ENCODE data around the gene IGSF11.
"Not testable (repeated sequence)": the region's sequence is repeated elsewhere in the genome, so short reads cannot be mapped to it uniquely, and the experiment has no call there.

IGSF11 gene

GRCh38 chr3:119034256-119035013, at the start of gene IGSF11:
Gene IGSF11, minus strand, starts transcription at chr3:119034846. Its CDS starts 264 bp downstream, at chr3:119034582.
- peak; percentile 52 for DNase-seq (ENCODE audit: low read depth)

GRCh38 chr3:119080364-119080763, 45.7 kb upstream of the IGSF11 start:
- no peak for DNase-seq (ENCODE audit: low read depth)

- DNase-seq (ENCODE audit: low read depth) = no peak
Measured at GRCh38 chr3:119073258-119074001, 38.8 kb upstream of the IGSF11 start.

- not testable (repeated sequence) for DNase-seq (ENCODE audit: low read depth)
Measured at GRCh38 chr3:119072451-119072850, 37.8 kb upstream of the IGSF11 start.

DNA sequence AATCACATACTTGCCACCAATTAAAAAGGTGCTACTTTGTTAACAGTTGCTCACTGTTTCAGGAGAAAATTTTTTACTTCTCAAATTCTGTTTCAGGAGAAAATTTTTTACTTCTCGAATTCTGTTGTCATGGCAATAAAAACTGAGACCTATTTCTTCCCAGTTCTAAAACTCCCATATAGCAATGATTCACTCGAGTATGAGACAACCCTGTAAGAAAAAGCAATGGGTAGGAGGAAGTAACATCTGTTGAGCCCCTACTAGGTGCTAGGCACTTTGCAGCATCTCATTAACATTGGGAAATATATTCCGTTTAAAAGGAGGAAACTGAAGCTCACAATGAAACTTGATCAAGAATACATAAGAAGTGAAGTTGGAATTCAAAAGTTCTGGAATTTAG, 35.1 kb upstream of the IGSF11 start:
- DNase-seq (ENCODE audit: low read depth) = no peak

GRCh38 chr3:119063471-119063870, 28.8 kb upstream of the IGSF11 start:
- DNase-seq (ENCODE audit: low read depth) = no peak

DNA sequence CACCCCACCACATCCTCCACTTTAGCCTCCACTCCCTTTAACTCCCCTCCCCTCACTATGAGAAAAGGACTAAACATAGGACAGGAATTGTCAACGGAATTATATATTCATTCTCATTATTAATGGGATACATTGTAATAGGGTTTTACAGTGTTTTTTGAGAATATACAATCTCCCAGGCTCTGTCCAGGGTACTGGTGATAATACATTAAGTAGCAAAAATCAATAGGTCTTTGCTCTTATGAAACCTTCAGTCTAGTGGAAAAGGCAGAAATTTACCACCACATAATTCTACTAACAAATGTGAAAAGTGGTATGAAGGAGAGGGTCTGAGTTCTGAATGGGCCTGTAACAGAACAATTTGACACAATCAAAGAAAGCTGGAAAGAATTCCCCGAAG, 28.2 kb upstream of the IGSF11 start:
- DNase-seq (ENCODE audit: low read depth) = no peak

GRCh38 chr3:119044593-119044992, 9.9 kb upstream of the IGSF11 start:
- DNase-seq (ENCODE audit: low read depth) = no peak

GRCh38 chr3:119042162-119042561, 7.5 kb upstream of the IGSF11 start:
- DNase-seq (ENCODE audit: low read depth) = no peak

DNA sequence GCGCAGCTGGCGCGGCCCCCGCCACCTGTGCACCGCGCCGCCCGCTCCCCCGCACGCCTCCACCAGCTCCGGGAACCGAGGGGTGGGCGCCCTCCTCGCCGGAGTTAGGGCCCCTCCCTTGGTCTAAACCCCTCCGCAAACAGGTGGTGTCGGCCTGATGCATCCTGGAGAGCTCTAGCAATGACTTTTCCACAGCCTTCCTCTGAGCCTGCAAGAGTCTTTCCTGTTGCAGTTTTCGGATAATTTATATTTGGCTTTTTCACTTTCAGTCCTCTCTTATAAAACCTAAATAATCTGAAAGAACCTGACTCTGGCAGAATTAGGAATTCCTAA, 334 bp upstream of the IGSF11 start:
- DNase-seq (ENCODE audit: low read depth) = no peak

DNA sequence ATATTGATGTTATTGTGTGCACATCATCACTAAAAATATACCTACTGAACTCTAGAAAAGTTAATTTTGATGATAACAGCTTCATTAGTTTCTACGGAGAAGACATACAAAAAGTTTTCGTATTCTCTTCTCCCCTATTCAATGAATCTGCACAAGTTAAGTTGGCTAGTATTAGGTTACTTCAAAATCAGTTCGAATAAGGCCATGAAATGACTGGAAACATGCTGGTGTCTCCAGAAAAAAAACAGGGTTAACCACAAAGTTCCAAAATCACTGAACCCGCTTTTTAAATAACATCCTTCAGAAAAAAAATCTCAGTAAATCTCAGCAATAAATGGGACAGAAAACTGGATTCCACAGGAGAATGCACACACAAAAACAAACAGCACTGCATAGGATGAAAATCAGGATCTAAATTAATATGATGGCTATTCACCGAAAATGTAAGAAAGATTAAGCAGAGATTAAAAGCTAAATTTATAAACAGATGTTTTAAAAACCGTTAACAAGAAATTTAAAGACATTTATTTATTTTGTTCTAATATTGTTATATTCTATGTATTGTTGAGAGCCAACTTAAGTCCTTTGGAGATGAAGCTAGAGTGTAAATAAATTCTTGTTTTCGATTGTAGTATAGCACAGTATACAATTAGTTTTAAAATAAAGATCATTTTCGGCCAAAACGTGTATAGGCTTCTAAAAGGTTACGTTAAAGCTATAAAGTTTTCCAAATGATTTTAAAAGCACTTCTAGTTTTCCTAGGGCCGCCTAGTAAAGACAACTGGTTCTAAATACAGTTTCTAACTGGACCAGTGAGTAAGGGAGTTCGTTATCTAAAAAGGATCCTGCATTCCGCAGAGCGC, 1.0 kb downstream of the IGSF11 start:
- no peak for DNase-seq (ENCODE audit: low read depth)

DNA sequence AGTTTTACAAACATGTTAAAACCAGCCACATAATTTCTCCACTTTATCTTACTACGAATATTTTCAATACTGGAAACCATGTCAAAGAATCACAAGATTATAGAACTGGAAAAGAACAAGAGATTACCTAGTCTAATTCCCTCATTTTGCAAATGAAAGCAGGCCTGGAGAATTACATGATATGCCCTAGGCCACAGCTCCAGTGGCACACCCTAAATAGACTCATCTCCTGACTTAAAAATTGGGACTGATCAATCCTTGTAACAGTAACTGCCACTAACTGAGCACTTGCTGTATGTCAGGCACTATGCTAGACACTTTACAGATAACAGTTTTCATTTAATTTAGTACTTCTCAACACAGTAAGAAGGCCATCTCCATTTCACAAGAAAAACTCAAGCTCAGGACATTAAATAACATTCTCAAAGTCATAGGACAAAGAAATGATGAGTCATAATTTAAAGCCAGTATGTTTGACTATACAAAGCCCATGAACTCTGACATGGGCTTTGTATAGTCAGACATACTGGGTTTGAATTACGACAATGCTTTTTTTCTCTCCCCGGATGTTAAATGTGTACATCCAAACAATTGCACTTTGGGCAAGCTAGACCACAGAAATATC, 9.4 kb downstream of the IGSF11 start:
- DNase-seq (ENCODE audit: low read depth) = no peak

GRCh38 chr3:119019767-119020518, 14.7 kb downstream of the IGSF11 start:
- no peak for DNase-seq (ENCODE audit: low read depth)

GRCh38 chr3:119018690-119019463, 15.8 kb downstream of the IGSF11 start:
- DNase-seq (ENCODE audit: low read depth) = no peak

- DNase-seq (ENCODE audit: low read depth) = no peak
Measured at GRCh38 chr3:119015942-119016341, 18.7 kb downstream of the IGSF11 start.

- DNase-seq (ENCODE audit: low read depth) = no peak
Measured at GRCh38 chr3:119013951-119014350, 20.7 kb downstream of the IGSF11 start.

DNA sequence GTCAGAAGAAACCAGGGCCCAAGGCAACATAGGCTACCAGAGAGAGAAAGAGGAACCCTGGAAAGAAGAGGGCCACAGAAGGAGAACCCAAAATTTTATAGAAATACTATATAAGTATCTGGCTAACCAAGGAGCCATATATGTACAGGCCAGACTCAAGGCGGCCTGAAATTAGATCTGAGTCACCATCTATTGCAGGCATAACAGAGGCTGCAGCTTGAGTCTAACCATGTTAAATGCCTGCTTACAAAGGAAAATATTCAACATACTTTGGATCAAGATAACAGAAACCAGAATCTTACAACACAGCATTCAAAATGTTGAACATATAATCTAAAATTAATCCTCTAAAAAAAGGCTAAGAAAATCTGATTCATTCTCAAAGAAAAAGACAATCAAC, 23.1 kb downstream of the IGSF11 start:
- no peak for DNase-seq (ENCODE audit: low read depth)

DNA sequence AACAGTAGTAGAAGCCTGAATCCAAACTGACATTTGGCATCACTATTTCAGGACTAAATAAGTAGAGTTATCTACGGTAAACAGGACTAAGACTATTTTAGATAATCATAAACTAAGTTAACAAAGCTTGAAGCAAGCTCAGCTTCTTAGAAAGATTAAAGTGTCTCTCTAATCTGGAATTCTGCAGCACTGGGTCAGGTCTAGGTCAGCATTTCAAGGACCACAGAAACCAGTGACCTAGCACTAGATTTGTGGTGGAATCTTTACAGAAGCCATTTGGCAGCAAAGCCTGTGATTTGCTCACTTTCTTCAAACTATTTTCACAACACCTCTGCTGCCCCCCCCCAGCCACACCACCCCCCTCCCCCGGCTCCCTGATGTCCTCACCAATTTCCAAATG, 37.5 kb downstream of the IGSF11 start:
- DNase-seq (ENCODE audit: low read depth) = no peak

DNA sequence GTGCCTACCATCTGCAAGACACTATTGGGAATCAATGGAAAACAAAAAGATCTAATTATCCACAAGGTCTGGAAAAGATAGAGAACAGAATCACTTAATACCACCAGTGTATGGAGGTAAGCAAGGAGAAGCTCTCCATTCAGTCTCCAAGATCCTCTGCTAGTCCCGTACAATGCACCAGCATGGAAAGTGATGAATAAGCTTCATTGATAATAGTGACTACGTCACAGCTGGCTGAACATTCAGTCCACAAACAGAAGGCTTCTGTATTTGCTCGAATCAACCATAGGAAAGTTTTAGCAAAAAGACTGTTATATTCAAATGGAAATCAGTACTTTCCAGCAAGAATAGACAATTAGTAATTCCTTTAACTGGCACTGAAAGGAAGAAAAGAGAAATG, 42.9 kb downstream of the IGSF11 start:
- no peak for DNase-seq (ENCODE audit: low read depth)

DNA sequence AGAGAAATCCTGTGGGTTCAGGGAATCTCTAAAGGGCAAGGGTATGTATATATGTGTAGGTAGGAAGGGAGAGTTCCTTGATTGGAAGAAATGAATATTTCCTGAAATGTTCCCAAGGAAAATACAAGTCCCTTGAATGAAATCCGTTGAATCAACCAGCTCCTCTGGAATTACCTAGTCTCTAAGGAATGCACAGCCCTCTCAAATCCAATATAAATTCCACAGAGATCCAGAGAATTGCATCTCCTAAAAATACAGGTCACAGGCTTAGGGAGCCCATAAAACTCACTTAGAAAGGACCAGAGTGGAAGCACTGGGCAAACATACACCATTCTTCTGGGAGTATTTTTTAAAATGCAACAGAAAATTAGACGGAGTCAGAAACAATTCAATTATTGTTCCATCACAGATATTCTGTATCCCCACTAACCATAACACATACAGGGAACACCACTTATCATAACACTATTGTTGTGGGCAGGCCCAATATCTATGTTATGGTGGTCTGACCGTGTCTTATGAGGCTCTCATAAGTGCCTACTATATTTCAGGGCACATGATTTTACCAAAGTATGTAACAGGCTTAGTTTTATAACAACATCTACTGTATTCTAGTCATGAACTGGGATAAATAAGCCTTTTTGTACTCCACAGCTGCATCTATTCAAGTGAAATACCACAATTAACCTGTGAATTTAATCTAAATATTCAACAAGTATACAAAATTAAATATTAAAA, 43.7 kb downstream of the IGSF11 start:
- no peak for DNase-seq (ENCODE audit: low read depth)
